GM11168 (cell line): ENCODE results near the gene MAD1L1.

Source experiments
- in situ Hi-C: fragments of 300-500 bp; cut with MboI; formaldehyde crosslinking; loops from one replicate; pipeline ENCODE4 v1.12.0; 2022; ENCODE audit warnings: low sequenced_read_pairs; ENCODE audit not compliant: unreplicated experiment

Gene MAD1L1

DNA sequence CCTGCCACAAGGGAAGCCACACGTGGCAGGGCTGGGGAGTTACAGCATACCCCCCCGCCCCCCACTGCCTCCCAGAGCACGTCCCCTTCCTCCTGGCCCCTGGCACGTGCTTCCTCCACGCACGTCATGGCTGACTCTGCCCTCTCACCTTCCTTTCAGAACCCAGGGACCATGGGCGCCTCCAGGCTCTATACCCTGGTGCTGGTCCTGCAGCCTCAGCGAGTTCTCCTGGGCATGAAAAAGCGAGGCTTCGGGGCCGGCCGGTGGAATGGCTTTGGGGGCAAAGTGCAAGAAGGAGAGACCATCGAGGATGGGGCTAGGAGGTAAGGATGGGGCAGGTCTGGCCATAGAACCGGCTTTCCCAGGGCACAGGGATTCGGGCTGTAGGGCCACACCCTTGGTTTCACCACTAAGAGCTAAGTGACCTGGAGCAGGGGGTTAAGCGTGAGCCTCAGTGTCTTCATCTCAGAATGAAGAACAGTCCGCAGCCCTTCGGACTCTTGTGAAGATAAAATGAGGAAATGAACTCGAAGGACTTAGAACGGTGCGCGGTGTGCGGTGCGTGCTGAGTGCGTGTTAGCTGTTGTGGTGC lies 11.8 kb upstream of the MAD1L1 start:
- in situ Hi-C loops = no loop called here

DNA sequence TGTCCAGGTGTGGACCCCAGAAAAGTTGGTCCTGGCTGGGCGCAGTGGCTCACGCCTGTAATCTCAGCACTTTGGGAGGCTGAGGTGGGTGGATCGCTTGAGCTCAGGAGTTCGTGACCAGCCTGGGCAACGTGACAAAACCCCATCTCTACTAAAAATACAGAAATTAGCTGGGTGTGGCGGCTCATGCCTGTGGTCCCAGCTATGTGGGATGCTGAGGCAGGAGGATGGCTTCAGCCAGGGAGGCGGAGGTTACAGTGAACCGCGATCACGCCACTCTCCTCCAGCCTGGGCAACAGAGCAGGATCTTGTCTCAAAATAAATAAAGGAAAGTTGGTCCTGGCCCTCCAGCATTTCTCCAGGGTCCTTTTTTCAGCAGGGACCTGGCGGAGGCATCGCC lies 10.7 kb upstream of the MAD1L1 start:
- in situ Hi-C loops = no loop called here

DNA sequence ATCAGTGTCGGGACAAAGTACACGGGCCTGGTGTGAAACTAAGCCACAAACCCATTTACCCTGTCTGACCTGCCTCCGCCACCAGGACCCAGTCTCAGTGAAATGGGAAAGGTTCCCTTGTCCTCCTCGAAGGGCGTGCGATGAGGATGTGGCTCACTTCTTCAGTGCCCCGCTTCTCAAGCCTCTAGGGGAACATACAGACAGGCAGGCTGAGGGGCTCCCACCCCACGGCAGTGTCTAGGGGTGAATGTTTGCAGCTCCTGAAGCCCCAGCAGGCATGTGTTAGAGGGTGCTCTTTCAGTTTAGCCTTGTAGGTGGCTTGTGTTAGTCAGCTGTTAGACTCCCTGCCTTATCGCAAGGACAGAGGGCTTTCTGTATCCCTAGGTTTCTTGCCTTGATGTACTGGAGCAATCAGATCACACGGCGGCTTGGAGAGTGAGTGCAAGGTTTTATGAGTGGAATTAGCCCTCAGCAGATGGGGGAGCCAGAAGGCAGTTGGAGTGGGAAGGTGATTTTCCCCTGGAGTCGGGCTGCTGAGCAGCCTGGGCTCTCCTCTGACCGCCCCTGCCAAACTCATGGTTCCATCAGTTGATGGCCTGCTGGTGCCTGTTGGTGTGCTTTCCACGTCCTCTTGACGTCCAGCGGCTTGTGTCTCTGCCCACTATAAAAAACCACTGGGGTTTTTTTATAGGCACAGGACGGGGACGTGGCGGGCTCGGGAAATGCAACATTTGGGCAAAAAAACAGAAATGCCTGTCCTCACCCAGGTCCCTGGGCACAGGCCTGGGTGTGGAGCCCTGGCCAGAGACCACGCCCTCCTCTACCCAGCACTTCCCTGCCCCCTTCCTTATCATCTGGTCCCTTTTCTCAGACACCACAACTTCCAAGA lies 10.0 kb upstream of the MAD1L1 start:
- in situ Hi-C loops = no loop called here

DNA sequence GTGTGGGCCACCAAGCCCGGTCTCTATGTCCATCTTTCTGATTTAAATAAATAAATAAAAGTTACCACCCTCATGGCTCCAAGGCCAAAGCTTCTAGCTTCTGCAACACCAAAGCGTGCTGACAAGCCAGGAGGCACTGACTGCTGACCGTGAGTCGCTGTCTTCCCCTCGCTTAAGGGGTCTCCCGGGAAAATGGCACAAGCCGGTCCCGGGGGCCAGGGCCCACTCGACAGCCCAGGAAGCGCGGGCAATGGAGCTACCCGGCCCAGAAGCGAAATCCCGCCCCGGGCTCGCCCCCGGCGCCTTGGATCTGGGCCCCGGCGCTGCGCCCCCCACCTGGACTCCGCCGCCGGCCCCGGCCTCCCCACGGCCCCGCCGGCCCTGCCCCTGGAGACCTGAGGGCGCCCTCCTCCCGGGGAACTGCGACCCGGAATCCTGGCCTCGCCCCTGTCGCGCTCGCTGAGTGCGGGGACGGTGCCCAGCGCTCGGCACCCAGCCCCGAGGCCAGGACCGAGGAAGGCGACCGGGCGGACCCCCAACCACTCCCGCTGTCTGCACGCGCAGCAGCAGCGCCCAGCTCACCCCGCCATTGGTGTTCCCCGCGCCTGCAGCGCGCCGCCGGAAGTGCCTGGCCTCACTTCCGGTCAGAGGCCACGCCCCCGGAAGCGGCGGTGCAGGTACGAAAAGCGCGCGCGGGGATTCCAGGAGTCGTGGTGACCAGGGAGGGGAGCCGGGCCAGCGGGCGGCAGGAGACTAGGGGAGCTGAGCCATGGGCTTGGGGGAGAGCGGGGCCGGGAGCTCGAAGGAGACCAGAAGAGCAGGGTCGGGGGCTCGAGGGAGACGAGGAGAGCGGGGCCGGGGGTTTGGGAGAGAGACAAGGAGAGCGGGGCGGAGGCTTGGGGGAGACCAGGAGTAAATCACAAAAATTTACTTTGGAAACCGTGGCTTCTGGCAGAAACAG lies 9.1 kb upstream of the MAD1L1 start, which contains the start of the genes MRM2 and NUDT1:
TSS of gene MRM2 (minus strand) at position 626 of the 961 bp plus-strand sequence. CDS start at position 590, 36 bp downstream.
TSS of gene NUDT1 (plus strand) at position 647 of the 961 bp plus-strand sequence. CDS start 2,349 bp downstream, outside the sequence.
- in situ Hi-C loops = no loop called here

DNA sequence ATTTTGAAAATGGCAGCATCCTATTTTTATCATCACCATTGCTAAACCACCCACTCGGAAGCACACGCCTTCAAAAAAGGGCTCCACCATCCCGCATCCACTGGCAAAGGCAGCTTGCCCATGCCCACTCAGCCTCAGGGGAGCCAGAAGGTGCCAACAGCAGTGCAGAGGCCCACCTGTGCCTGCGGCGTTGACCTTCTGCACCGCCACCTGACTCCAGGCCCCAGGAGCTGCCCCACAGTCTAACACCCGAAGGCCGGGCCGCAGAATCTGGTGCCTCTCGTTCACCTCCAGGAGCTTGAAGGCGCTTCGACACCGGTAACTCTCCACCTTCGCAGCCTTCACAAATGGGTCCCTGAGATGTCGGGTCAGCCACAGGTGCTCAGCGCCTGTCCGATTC lies 6.5 kb upstream of the MAD1L1 start:
- in situ Hi-C loops = no loop called here

DNA sequence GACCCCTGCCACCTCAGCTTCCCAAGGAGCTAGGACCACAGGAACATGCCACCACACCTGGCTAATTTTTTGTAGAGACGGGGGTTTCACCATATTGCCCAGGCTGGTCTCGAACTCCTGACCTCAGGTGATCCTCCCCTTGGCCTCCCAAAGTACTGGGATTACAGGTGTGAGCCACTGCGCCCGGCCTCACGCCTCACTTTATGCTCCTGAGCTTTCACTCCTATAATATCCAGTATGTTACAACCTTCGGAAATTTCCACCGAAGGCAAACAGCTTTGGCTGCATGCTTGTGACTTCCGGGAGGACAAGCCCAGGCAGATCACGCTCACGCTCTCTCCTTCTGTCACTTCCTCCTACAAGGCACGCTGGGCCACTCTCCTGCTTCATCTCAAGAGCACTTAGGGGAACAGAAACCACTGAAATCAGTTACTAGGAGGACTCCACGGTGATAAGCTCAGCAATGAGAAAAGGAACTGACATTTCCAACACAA lies 4.4 kb upstream of the MAD1L1 start:
- in situ Hi-C loops = no loop called here

DNA sequence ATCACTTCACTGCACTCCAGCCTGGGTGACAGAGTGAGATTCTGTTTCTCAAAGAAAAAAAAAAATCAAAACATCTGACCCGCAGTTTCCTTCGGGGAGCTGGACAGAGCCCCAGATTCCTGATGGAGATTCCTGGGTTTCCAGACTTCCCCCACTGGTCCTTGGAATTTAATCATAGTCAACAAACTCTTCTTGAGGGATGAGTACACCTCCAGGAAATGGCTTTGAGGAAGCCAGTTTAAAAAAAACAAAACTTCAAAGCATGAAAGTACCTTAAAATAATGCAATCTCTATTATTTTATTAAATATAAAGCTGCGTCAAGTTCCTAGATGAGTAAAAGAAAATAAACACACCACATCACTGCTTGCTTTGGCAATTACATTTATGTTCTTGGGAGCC lies 1.2 kb upstream of the MAD1L1 start:
- in situ Hi-C loops = no loop called here

DNA sequence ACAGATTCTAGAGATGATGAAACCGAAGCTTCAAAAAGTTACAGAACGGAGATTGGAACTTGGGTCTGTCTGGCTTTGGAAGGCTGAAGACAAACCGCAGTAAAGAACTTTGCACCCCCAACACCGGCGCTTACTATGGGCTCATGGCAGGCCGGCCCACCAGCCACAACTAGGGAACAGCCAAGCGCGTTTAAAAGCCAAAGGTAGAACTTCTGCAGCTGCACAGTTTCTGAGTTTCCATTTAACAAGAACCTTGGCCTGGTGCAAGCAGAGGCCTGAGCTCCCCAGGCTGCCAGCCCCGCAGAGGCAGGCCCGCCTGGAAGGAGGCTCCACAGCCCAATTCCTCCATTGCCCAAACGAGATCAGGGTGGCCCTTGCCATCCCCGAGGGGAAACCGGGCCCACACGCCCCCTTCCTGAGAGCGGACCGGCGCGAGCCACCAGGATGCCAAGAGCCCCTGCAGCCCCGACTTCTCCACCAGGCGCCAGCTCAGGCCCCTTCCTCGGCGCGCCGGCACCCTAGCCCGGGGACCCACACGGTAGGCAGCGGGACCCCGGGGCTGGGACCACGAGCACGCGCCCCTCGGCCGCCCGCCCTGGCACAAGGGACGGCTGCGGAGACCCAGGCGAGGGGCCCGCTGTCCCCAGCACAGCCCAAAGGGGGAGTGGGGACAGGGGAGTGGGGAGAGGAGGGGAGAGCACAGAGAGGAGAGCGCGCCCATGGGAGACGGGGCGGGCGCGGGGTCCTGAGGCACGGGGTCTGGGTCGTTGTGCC lies 566 bp downstream of the MAD1L1 start:
- in situ Hi-C loops = no loop called here

DNA sequence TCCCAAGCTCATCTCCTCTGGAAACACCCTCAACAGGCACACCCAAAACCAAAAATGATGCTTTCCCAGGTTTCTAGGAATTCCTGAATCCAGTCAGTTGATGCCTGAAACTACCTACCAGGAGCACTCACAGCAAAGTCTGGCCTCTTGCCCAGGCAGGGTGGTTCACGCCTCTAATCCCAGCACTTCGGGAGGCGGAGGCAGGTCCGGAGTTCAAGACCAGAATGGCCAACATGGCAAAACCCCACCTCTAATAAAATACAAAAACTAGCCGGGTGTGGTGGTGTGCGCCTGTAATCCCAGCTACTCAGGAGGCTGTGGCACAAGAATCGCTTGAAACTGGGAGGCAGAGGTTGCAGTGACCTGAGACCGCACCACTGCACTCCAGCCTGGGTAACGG lies 1.9 kb downstream of the MAD1L1 start:
- in situ Hi-C loops = no loop called here

DNA sequence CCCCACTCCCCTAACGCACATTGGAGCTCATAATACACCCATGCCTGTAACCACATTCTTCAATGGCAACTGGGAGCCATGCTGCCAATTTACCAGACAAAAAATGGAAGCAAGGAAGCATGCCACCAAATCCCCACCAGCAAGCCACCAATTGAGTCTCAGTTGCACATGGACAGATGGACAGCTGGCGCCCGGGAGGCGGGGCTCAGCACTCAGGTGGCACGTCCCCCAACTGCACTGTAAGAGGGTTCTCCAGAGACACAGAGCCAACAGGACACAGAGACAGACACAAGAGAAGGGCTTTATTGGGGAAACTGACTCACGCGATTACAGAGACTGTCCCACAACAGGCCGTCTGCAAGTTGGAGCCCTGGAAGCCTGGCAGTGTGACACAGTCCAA lies 2.5 kb downstream of the MAD1L1 start:
- in situ Hi-C loops = no loop called here

DNA sequence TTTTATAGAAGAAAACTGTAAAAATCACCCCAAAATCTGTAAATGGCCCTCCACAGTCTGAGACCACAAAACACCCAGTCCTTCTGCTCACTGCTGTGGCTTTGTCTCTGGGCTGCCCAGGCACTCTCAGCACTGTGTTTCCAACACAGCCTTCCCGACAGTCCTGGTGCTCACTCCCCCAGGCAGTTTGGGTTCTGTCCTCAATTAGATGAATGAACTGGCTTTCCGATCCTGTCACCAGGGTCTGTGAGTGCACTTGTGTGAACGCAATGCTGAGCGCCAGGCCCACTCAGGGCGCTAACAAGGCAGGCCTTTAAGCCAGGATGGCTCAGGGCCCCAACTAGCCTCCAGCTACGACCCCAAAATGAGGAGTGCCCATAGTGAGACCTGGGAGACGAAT lies 3.3 kb downstream of the MAD1L1 start:
- in situ Hi-C loops = no loop called here

DNA sequence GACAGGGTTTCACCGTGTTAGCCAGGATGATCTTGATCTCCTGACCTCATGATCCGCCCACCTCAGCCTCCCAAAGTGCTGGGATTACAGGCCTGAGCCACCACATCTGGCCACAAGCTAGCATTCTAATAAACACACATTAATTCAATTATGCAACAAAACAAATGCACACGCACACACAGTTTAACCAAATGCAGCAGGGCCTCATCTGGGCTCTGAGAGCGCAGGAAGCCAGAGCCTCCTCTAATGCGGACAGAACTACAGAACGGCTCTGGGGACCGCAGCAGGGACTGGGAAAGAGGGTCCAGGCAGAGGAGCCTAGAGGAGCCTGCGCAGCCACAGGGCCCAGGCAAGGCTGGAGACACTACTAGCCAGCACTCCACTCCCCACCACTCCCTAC lies 3.8 kb downstream of the MAD1L1 start:
- in situ Hi-C loops = no loop called here

DNA sequence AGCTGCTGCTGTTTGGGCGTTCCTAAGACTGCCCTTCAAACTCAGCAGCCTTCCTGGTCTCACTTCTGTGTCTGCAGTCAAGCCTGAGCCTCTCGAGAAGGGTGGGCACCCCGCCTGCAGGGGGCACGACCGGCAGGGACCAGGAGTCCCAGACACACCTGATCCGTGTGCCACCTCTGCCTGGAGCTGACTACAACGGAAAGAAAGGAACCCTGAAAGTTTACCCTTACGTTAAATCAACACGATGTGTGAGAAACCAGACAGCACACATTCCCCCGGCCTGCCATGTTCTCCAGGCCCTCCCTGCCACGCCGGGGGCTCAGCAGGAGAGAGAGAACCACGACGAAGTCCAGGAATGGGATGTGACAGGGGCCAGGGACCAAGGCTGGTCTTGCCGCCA lies 5.0 kb downstream of the MAD1L1 start:
- in situ Hi-C loops = no loop called here

DNA sequence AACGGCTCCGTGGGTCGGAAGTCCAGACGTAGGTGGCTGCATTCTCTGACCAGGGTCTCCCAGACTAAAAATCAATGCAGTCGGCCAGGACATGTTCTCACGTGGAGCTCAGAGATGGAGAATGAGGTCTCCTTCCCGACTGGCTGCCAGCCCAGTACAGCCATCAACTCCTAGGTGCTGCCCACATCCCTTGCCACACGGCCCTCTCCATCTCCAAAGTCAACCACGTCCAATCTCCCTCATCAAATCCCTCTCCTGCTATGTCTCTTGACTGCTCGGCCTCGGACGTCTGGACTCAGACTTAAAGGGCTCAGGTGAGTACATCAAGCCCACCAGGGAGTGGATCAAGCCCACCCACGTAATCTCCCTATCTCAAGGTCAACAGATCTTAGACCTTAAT lies 6.9 kb downstream of the MAD1L1 start:
- in situ Hi-C loops = no loop called here

DNA sequence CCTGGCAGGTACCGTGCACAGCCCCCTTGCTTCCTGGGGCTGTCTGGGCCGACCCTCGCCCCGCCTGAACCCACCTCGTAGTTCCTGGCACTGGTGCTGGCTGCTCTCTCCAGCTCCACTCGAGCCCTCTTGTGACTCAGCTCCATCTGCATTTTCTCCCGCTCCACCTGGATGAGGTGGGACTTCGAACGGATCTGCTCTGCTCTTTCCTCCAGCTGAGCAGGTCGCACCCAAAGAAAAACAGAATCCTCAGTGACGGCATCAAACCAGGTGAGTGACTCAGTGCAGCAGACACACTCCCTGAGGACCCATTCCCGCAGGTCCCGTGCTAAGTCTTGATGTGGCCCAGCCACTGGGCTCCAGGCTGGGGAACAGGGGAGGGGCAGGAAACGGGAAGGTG lies 7.4 kb downstream of the MAD1L1 start:
- in situ Hi-C loops = no loop called here

DNA sequence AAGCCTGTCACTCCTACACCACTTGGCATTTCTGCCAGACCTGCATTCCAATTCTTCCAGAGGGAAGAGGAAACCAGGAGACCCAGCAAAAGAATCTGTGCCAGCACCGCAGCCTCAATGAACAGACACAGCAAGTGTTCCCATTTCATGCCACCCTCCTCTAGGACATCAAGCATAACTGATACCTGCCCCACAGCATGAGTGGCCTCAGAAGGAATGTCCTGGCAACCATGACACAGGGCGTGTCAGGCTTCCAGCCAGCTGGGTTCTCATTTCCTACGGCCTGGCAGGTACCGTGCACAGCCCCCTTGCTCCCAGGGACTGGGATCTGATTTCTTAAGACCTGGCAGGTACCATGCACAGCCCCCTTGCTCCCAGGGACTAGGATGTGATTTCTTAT lies 7.8 kb downstream of the MAD1L1 start:
- in situ Hi-C loops = no loop called here

DNA sequence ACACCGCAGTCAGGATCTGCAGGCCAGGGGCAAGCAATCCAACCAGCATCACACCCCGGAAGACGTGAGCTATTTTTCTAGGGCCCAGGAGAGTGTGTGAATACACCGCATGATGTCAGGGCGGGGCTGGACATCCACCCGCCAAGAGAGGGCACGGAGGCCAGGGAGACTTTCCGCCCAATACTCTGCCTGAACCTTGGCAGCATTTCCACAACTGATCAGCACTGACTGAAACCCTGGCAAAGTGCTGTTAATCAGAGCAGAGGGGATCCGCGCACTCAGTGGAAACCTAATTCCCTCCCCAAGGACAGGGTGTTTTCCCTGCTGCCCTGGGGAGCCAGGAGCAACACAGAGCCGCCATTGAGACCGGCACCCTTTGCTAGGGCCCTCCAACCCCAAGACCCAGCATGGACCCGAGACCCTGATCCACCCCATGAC lies 8.2 kb downstream of the MAD1L1 start:
- in situ Hi-C loops = no loop called here

DNA sequence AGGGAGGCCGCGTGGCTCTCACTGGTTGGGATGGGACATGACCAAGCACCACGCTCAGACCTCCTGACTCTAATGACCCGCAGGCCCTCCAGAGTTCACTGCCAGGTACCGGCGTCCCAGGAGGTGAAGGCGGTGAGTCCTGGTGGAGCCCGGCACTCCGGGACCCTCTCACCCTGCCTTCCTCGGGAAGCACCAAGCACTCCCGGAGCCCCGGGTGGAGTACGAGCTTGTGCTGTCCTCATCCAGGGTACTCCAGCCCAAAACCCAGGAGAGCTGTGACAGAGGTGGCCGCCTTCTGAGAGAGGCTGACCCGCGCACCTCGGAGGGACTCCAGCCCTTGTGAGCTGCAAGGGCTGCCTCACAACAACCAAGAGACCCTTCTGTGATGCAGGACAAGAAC lies 9.4 kb downstream of the MAD1L1 start:
- in situ Hi-C loops = no loop called here

DNA sequence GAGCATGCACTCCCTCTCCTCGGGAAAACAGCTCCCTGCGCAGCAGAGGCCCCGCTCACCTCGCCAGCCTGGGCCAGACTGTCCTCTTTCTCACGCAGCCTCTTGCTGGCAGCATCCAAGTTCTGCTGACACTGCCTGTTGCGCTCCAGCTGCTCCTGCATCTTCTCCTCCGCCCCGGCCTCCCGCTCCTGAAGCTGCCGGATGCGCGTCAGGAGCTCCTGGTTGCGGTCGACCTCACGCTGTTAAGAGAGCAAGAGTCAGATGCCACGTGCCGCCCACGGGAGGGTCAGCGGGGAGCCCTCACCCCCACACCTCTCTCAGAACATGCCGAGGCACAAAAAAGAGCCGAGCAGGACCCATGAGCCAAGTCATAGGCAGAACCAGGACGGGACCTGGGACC lies 10.2 kb downstream of the MAD1L1 start:
- in situ Hi-C loops = no loop called here

DNA sequence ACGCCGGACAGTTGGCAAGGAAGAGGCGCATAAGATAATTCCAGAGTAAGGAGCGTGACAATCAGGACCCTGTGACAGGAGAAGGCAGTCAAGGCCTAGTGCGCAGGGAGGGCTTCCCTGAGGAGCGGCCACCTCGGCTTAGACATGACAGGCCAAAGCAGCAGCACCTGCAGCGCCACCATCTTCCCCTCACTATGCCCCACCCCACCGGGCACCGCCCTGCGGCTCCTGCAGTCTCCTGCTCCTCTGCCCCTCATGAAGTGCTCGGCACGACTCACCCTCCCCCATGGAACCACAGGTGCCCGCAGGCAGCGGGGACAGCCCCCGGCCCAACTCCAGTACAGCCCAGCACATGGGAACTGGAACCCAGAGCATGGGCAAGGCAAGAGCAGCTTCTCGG lies 11.8 kb downstream of the MAD1L1 start:
- in situ Hi-C loops = no loop called here
